HG03095 (cell line): ENCODE data around the gene YJU2.

Experiments used
- ATAC-seq: cut with Tn5 transposase; IDR thresholded peaks from one replicate; pipeline ENCODE4 v1.9.1; 2021; ENCODE audit warnings: moderate library complexity; ENCODE audit not compliant: unreplicated experiment

YJU2 gene

DNA sequence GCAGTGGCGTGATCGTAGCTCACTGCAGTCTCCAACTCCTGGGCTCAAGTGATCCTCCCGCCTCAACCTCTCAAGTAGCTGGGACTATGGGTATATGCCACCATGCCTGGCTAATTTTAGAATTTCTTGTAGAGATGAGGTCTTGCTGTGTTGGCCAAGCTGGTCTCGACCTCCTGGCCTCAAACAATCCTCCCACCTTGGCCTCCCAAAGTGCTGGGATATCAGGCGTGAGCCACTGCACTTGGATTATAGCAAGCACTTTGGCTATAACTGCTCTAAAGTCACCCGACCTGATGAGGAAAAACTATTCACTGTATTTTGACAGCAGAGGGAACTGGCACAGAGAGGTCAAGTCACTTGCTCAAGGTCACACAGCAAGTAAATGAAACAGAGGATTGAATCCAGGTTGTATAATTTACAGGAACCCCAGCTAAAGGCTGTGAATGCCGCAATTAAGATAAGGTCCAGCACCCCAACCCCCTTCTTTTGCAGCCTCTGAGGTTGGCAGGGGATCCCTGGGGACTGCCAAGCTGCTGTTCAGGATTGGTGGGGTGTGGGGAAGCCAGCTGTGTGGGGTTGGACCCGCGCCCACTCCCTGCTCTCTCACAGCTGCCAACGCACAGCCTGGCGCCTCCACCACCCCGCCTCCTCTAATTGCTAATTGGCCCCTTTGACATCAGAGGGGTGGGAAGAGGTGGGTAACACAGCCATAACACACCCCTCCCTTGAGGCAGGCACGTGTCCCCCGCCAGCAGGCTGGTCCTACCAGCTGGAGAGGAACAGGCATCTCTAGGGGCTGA lies 49.3 kb downstream of the YJU2 start:
- no peak for ATAC-seq

DNA sequence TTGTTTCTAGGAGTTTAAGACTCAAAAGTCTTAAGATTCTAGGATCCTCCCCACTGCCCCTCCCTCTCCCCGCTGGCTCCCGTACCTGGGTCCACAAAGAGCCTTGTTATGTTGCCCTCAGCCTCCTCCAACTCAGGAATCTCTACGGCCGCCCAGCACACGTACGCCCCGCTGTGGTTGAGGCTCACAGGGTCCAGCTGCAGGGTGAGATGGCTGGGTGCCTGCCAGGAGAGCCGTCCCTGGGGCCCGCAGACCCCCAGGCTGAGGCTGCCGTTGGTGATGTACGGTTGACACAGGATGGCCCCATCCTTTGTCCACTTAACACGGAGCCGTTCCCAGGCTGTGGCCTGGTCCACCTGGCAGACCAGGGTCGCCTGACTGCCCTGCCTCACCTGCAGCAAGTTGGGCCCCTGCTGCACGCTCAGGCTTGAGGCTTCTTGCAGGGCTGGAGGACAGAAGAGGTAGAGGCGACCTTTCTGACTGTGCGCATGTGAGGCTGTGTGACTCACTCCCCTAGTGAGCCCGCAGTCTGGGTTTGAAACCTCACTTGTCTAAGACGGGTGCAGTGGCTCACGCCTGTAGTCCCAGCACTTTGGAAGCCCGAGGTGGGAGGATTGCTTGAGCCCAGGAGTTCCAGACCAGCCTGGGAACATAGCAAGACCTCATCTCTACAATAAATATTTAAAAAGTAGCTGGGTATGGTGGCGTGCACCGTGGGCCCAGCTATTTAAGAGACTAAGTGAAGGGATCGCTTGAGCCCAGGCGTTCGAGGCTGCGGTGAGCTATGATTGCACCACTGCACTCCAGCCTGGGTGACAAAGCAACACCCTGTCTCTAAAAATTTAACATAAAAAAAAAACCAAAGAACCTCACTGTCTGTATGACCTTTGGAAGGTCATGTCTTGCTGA lies 51.3 kb downstream of the YJU2 start:
- ATAC-seq: no peak

DNA sequence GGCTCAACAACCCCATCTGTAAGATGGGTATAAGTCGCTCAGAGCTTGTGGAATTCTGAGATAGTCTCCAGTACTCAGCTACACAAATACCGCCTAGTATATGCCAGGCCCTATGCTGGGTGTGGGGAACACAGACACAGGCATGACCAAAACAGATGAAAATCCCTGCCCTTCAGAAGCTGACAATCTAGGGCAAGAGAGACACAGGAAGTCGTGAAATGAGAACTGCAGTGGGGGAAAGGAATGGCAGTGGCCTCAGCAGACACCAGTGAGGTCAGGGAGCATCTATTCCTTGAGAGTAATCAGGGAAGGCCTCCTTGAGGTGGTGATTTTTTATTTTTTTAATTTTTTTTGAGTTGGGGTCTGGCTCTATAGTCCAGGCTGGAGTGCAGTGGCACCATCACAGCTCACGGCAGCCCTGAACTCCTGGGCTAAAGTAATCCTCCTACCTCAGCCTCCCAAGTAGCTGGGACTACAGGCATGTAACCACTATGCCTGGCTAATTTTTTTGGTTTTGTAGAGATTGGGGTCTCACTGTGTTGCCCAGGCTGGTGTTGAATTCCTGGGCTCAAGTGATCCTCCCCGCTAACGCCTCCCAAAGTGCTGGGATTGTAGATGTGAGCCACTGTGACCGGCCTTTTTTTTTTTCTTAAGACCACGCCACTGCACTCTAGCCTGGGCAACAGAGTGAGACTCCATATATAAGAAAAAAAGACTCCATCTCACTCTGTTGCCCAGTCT lies 52.1 kb downstream of the YJU2 start:
- ATAC-seq: no peak

DNA sequence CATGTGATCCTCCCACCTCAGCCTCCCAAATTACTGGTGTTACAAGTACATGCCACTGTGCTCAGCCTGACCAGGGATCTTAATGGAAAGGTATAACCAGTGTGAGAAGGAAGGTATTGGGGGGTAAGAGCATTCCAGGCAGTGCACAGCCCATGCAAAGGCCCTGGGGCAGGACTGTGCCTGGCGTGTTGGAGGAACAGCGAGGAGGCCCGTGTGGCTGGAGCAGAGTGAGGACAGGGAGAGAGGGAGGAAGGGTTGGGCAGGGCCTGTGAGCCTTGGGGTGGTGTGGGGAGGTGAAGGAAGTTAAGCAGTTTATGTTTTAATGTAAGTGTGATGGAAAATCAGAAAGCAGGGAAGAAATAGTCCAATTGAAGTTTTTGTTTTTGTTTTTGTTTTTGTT lies 53.7 kb downstream of the YJU2 start:
- no peak for ATAC-seq

DNA sequence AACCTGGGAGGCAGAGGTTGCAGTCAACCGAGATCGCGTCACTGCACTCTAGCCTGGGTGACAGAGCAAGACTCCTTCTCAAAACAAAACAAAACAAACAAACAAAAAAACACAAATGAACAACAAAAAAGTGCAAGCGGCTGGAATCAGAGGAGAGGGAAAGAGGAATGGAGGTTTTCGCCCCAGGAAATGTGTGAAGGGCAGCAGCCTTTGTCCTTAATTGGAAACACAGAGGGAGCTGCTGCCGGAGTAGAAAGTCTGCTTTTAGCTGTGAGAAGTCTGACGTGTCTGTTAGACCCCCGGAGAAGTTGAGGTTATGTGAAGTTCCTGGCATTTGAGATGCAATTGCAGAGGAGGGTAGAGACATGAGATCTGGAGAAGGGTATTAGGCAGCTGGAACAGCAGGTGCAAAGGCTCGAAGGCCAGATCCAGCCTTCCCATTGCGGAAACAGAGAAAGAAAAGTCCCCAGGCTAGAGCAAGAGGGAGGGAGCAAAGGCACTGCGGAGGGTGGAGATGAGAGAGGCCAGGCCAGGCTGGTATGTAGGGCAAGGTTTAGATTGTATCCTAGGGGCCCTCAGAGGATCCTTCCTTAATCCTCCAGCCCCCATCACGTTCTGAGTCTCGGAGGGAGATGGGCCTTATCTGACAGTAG lies 54.8 kb downstream of the YJU2 start:
- ATAC-seq: no peak

DNA sequence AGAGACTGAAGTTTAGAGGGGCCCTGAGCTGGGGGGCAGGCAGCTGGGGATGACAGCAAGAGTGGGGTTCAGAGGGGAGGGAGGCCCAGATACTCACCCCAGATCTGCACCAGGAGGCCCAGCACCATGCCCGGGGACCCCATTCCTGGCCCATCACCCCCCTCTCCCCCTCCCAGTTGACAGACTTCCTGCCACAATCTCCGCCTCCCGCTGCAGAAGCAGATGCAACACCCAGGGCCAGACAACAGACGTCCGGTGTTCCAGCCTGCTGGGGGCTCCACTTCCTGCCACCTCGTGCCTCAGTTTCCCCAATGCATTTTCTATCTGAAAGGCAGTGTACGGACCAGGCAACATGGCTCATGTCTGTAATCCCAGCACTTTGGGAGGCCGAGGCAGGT lies 55.4 kb downstream of the YJU2 start, which contains the start of gene TMIGD2:
TSS of gene TMIGD2 (minus strand) at position 147 of the 398 bp plus-strand sequence. CDS start at position 143, 4 bp downstream.
- no peak for ATAC-seq

DNA sequence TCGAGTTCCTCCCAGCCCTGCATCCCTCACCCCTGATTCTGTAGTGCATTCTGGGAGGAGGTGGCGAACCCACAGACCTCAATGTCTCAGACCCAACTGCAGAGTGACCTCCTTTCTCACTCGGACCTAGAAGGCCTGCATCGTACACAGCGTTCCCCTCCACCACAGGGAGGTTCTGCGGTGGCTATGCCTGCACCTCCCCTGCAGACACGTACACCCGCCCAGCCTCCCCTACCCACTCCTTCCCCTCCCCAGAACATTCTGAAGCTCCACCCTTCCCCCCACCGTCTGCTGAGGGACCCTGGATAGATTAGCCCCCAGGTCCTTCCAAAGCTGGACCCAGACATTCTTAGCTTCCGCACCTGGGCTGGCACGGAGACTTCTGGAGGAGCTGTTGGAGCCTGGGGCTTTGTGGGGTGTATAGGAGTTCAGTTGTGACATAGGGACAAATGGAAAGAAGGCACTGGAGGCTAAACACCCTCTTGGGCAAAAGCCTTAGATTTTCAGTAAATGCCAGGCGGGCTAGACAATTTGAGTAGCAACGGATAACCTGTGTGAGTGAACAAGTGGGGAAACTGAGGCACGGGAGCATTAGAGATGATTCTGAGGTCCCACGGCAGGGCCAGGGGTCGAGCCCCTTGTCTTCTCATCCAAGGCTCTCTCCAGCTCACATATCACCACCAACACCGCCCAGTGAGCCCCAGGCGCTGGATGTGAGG lies 57.1 kb downstream of the YJU2 start:
- ATAC-seq: no peak

DNA sequence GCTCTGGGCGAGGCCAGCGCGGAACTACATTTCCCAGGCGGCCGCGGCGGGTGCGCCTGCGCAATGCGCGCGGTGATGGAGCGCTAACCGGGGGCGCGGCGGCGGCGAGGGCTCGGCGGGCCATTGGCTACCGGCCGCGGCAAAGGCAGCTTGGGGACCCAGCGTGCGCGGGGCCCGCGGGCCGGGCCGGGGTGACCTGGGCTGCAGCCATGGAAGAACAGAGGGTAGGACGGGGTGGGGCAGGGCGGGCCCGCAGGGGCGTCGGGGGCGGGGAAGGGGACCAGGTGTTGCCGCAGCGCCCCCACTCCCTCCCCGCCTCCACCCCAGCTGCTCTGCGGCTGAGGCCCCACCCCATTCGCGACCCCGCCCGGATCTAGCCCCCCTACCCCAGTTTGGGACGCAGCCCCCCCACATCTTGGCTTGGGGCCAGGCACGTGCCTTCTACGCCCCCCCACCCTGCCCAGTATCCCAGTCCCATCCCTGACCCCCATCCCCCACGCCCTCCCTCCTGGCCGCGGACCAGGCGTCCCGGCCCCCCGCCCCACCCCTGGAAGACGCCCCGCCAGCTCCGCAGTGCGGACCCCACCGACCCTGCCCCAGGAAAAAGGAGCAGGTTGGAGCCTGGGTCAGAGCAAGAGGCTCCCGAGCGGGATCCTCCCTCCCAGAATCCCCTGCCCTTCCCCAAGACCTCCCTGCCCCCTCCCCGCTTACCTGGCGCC lies 57.8 kb downstream of the YJU2 start, which contains the start of gene FSD1:
TSS of gene FSD1 (plus strand) at position 61 of the 719 bp plus-strand sequence. CDS start at position 210, 149 bp downstream.
- no peak for ATAC-seq

DNA sequence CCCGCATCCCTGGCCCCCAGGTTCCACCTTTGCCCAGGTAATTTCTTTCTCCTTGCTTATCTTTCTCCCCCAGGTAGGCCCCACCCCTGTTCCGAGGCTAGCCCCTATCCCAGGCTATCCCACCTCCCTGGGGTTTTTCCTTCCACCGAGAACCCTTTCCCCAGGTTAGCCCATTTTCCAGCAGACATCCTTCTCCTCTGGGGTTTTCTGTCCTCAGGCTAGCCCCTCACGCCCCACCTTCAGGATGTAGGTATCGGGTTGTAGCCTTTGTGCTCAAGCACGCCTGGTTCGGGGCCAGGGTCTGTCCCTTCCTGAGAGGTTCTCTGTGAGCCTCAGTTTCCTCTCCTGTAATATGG lies 58.4 kb downstream of the YJU2 start:
- ATAC-seq: no peak

DNA sequence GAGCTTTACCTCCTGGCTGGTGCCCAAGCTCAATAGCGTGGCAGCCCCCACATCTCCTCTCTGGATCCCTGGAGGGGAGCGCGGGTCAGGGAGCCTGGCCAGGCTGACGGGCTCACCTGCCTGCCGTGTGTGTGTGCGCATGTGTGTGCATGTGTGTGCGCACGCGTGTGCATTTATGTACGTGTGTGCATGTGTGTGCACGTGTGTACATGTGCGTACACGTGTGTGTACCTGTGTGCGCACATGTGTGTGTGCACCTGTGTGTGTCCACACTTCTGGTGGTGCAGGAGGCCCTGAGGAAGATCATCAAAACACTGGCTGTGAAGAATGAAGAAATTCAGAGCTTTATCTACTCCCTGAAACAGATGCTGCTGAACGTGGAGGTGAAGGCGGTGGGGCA lies 58.8 kb downstream of the YJU2 start:
- ATAC-seq: no peak

DNA sequence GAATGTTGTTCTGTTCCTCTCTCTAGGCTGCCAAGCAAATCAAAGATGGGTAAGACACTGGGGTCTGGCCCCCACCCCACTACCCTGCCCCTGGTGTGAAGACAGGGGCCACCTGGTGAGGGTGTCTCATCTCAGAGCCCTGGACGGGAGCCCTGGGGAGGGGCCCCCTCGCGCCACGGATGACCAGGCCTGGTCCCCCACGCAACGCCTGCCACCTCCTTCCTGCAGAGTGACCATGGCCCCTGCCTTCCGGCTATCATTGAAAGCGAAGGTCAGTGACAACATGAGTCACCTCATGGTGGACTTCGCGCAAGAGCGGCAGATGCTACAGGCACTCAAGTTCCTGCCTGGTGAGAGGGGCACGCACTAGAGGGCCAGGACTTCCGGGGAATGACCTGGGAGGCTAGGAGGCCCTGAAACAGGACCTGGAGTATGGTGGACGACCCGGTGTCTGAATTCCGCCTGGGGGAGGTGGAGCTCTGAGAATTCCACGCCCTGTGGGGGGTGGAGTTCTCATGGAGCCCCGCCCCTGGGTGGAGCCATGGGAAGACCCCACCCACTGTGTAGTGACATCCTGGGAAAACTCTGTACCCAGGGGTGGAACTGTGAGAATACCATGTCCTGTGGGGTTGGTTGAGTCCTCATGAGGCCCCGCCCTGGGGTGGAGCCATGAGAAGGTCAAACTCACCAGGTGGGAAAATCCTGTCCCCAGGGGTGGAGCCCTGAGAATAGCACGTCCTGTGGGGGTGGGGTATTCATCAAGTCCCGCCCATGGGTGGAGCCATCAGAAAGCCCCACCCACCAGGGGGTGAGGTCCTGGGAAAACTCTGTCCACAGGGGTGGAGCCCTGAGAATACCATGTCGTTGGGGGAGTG lies 63.6 kb downstream of the YJU2 start:
- ATAC-seq: no peak

DNA sequence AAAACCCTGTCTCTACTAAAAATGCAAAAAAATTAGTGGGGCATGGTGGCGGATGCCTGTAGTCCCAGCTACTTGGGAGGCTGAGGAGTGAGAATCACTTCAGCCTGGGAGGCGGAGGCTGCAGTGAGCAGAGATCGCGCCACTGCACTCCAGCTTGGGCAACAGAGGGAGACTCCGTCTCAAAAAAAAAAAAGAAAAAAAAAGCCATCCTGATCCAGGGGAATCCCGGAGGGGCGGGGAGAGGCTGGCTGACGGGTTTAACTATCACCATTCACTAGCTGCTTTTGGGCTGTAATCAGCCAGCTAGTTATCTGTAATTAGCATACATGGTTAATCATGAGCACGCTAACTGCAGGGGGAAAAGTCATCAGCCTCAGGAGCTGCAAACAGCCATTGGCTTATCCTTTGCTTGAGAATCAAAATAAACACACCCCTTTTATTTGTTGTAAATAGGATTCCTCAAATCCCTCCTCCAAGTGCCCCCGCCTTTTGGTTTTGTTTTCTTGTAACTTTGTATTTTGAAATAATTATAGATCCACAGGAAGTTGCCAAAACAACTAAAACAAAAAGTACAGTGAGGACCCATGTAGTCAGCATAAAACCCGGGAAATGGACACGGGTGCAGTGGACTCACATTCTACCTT lies 67.1 kb downstream of the YJU2 start:
- ATAC-seq: no peak

DNA sequence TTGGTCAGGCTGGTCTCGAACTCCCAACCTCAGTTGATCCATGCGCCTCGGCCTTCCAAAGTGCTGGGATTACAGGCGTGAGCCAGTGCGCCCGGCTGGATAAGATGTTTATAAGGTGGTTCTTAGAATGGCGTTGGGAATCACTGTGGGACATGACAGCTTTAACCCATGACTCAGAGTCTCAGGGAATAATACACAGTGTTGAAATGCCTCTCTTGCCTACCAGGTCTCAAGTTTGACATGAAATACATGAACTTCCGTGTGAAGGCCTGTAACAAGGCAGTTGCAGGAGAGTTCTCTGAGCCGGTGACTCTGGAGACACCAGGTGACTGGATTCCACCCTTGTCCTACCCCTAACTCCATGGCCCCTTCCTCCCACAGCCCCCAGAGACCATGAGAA lies 70.1 kb downstream of the YJU2 start:
- no peak for ATAC-seq

DNA sequence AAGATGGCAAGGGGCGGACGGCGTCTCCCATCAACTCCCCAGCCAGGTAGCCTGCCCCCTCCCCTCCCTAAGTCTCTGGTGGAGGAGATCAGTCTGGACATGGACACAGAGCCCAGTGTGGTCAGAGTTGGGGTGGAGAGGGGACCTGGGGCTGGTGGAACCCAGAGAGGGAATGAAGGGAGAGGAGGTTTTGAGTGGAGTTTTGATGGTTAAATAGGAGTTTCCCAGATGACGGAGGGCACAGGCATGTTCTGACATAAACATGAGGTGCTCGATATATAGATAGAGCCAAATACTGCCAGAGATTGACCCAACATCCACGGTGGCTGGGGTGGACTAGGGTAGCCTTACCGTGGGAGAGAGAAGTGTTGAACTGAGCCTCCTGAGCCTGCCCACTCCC lies 71.6 kb downstream of the YJU2 start:
- ATAC-seq: no peak
